SK-N-SH treated with all-trans-retinoic acid at 6 μM for 48 hours (cell line): Measurements from ENCODE around the gene SMG9.

ENCODE experiments used
- ARNTL ChIP-seq: fragments of 450-650 bp; formaldehyde crosslinking; IDR thresholded peaks from 2 replicates; pipeline ENCODE4 v1.5.0; 2020; ENCODE audit warnings: low read depth, mild to moderate bottlenecking, moderate library complexity, borderline replicate concordance
- CSDC2 ChIP-seq: fragments of 250-450 bp; sonication (Bioruptor Pico); IDR thresholded peaks from 2 replicates; pipeline ENCODE4 v1.5.0; 2020; ENCODE audit warnings: mild to moderate bottlenecking, moderate library complexity
- PPARA ChIP-seq: fragments of 250-450 bp; sonication (Bioruptor Pico); IDR thresholded peaks from 2 replicates; pipeline ENCODE4 v1.5.0; 2020; ENCODE audit warnings: mild to moderate bottlenecking, borderline replicate concordance
- RARB ChIP-seq: fragments of 250-450 bp; sonication (Bioruptor Pico); IDR thresholded peaks from 2 replicates; pipeline ENCODE4 v1.8.0; 2021; ENCODE audit warnings: mild to moderate bottlenecking, moderate library complexity
- SNAI2 ChIP-seq: fragments of 250-450 bp; sonication (Bioruptor Pico); IDR thresholded peaks from 2 replicates; pipeline ENCODE4 v1.5.0; 2020; ENCODE audit warnings: mild to moderate bottlenecking, moderate library complexity
- ZFP30 ChIP-seq: fragments of 450-650 bp; formaldehyde crosslinking; IDR thresholded peaks from 2 replicates; pipeline ENCODE4 v1.5.0; 2022; ENCODE audit warnings: mild to moderate bottlenecking, moderate library complexity
- TF ChIP-seq, protein P1 (sequence below): fragments of 250-450 bp; sonication (Bioruptor Pico); IDR thresholded peaks from 2 replicates; pipeline ENCODE4 v1.8.0; 2020; ENCODE audit warnings: mild to moderate bottlenecking, moderate library complexity, borderline replicate concordance
- TF ChIP-seq, protein P2 (sequence below): fragments of 250-450 bp; sonication (Bioruptor Pico); IDR thresholded peaks from 2 replicates; pipeline ENCODE4 v1.8.0; 2021; ENCODE audit warnings: low read depth, mild to moderate bottlenecking, moderate library complexity, borderline replicate concordance
- TF ChIP-seq, protein P3 (sequence below): fragments of 250-450 bp; sonication (Bioruptor Pico); IDR thresholded peaks from 2 replicates; pipeline ENCODE4 v1.5.0; 2020; ENCODE audit warnings: mild to moderate bottlenecking, moderate library complexity

DNA sequence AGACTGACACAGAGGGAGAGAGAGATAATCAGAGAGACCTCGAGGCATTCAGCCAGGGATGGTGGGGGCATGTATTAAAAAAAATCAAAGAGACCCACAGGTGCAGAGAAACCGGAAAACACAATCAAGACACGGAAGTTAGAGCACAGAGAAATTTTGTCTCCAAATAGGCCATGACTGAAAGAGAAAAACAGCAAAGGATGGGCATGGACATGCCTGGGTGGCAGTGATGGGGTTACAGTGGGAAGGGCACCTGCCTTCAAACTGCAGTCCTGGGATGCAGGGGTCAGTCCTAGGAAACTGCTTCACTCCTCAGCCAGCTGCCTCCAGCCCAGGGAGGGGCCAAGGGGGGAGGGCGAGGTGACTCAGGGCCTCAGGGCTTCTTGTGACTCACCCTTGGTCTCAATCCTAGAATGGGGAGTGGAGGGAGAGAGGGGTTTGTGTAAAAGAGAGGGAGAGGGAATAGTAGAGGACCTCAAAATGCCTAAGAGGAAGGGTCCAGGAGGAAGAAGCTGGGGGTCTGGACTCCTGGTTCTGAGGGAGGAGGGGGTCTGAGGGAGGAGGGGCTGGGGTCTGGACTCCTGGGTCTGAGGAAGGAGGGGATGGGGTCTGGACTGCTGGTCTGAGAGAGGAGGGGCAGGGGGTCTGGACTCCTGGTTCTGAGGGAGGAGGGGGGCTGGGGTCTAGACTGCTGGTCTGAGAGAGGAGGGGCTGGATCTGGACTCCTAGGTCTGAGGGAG lies 29.6 kb upstream of the SMG9 start:
- TF ChIP-seq CSDC2 (CRISPR knock-in tag) (no peak), ARNTL (CRISPR knock-in tag) (no peak), SNAI2 (CRISPR knock-in tag) (no peak), ZFP30 (CRISPR knock-in tag) (no peak), RARB (no peak), PPARA (CRISPR knock-in tag) (no peak)
- TF ChIP-seq, protein P1, sequence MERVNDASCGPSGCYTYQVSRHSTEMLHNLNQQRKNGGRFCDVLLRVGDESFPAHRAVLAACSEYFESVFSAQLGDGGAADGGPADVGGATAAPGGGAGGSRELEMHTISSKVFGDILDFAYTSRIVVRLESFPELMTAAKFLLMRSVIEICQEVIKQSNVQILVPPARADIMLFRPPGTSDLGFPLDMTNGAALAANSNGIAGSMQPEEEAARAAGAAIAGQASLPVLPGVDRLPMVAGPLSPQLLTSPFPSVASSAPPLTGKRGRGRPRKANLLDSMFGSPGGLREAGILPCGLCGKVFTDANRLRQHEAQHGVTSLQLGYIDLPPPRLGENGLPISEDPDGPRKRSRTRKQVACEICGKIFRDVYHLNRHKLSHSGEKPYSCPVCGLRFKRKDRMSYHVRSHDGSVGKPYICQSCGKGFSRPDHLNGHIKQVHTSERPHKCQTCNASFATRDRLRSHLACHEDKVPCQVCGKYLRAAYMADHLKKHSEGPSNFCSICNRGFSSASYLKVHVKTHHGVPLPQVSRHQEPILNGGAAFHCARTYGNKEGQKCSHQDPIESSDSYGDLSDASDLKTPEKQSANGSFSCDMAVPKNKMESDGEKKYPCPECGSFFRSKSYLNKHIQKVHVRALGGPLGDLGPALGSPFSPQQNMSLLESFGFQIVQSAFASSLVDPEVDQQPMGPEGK (CRISPR knock-in tag) = peak; percentile 46; the same call in 1 of the 2 replicates
- TF ChIP-seq, protein P2, sequence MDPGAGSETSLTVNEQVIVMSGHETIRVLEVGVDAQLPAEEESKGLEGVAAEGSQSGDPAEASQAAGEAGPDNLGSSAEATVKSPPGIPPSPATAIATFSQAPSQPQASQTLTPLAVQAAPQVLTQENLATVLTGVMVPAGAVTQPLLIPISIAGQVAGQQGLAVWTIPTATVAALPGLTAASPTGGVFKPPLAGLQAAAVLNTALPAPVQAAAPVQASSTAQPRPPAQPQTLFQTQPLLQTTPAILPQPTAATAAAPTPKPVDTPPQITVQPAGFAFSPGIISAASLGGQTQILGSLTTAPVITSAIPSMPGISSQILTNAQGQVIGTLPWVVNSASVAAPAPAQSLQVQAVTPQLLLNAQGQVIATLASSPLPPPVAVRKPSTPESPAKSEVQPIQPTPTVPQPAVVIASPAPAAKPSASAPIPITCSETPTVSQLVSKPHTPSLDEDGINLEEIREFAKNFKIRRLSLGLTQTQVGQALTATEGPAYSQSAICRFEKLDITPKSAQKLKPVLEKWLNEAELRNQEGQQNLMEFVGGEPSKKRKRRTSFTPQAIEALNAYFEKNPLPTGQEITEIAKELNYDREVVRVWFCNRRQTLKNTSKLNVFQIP (CRISPR knock-in tag) = no peak
- TF ChIP-seq, protein P3, sequence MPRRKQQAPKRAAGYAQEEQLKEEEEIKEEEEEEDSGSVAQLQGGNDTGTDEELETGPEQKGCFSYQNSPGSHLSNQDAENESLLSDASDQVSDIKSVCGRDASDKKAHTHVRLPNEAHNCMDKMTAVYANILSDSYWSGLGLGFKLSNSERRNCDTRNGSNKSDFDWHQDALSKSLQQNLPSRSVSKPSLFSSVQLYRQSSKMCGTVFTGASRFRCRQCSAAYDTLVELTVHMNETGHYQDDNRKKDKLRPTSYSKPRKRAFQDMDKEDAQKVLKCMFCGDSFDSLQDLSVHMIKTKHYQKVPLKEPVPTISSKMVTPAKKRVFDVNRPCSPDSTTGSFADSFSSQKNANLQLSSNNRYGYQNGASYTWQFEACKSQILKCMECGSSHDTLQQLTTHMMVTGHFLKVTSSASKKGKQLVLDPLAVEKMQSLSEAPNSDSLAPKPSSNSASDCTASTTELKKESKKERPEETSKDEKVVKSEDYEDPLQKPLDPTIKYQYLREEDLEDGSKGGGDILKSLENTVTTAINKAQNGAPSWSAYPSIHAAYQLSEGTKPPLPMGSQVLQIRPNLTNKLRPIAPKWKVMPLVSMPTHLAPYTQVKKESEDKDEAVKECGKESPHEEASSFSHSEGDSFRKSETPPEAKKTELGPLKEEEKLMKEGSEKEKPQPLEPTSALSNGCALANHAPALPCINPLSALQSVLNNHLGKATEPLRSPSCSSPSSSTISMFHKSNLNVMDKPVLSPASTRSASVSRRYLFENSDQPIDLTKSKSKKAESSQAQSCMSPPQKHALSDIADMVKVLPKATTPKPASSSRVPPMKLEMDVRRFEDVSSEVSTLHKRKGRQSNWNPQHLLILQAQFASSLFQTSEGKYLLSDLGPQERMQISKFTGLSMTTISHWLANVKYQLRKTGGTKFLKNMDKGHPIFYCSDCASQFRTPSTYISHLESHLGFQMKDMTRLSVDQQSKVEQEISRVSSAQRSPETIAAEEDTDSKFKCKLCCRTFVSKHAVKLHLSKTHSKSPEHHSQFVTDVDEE = no peak
